HEK293 (cell line): ENCODE results near the gene ART5.

Source experiments
- CTCF ChIP-seq: fragments of 450-650 bp; formaldehyde crosslinking; IDR thresholded peaks from 2 replicates; pipeline ENCODE4 v1.5.1; 2016; ENCODE audit warnings: missing biosample characterization, missing genetic modification characterization
- REST ChIP-seq: fragments of 450-650 bp; formaldehyde crosslinking; IDR thresholded peaks from 2 replicates; pipeline ENCODE4 v1.5.1; 2016; ENCODE audit warnings: missing biosample characterization, missing genetic modification characterization
- ZNF274 ChIP-seq, 2 experiments: fragments of 200-500 bp in 1 of 2; fragments of 450-650 bp in 1 of 2; sonication (Bioruptor generic) in 1 of 2; formaldehyde crosslinking in 1 of 2; IDR thresholded peaks; 2 replicates each; pipeline versions ENCODE4 v1.5.1 to v1.6.1; 2014 to 2016; ENCODE audit warnings: borderline replicate concordance in 1 of 2, inconsistent platforms in 1 of 2, low read length in 1 of 2, missing biosample characterization in 1 of 2, missing genetic modification characterization in 1 of 2
- ZNF621 ChIP-seq: fragments of 450-650 bp; formaldehyde crosslinking; IDR thresholded peaks from 2 replicates; pipeline ENCODE4 v1.5.1; 2017; ENCODE audit warnings: missing biosample characterization, missing genetic modification characterization
- ZNF670 ChIP-seq: fragments of 450-650 bp; formaldehyde crosslinking; IDR thresholded peaks from 2 replicates; pipeline ENCODE4 v1.5.1; 2016; ENCODE audit warnings: missing biosample characterization, missing genetic modification characterization, low read depth
- ZNF677 ChIP-seq: fragments of 450-650 bp; IDR thresholded peaks from 2 replicates; pipeline ENCODE4 v1.5.0; 2018; ENCODE audit warnings: missing biosample characterization, mild to moderate bottlenecking, missing genetic modification characterization, moderate library complexity
- ZNF747 ChIP-seq: fragments of 450-650 bp; formaldehyde crosslinking; IDR thresholded peaks from 2 replicates; pipeline ENCODE4 v1.5.1; 2016; ENCODE audit warnings: missing biosample characterization, missing genetic modification characterization
- ZNF768 ChIP-seq: fragments of 450-650 bp; formaldehyde crosslinking; IDR thresholded peaks from 2 replicates; pipeline ENCODE4 v1.5.1; 2018; ENCODE audit warnings: missing biosample characterization, mild to moderate bottlenecking, missing genetic modification characterization
- ZNF785 ChIP-seq: fragments of 450-650 bp; formaldehyde crosslinking; IDR thresholded peaks from 2 replicates; pipeline ENCODE4 v1.5.1; 2016; ENCODE audit warnings: missing biosample characterization, missing genetic modification characterization
- ZXDB ChIP-seq: fragments of 450-650 bp; formaldehyde crosslinking; IDR thresholded peaks from 2 replicates; pipeline ENCODE4 v1.5.1; 2016; ENCODE audit warnings: missing biosample characterization, missing genetic modification characterization
- TF ChIP-seq, protein P1 (sequence below): fragments of 450-650 bp; formaldehyde crosslinking; IDR thresholded peaks from 2 replicates; pipeline ENCODE4 v1.5.1; 2016; ENCODE audit warnings: missing biosample characterization, missing genetic modification characterization
- TF ChIP-seq, protein P2 (sequence below): fragments of 450-650 bp; formaldehyde crosslinking; IDR thresholded peaks from 2 replicates; pipeline ENCODE4 v1.5.1; 2016; ENCODE audit warnings: missing biosample characterization, missing genetic modification characterization

DNA sequence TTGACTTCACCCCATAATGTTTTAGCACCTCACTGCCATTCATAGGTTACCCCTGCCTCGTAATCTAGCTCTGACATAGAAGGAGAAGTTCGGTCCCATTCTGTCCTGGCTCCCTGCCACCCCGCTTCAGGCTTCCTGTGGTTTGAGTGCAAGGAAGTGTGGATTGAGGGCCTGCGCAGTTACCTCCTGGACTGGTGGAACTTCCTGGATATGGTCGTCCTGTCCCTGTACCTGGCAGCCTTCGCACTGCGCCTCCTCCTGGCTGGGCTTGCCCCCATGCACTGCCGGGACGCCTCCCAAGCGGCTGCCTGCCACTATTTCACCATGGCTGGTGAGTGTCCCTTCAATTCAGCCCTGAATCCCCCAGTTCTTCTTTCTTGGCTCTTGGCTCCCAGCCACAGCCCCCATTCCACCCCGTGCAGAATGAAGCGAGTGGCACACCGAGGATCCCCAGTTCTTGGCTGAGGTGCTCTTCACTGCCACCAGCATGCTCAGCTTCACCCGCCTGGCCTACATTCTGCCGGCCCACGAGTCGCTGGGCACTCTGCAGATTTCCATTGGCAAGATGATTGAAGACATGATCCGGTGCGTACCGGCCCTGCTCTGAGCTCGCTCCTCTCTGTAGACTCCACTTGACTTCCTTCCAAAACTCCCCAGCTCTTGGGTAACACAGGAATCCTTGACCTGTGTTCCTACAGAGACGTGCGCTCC lies 15.4 kb downstream of the ART5 start:
- TF ChIP-seq CTCF (no peak), ZNF677 (tag by site-specific recombination) (no peak), ZNF274 (IDR thresholded peaks at IDR 0.05; ENCODE audit: low read length) (no peak), ZNF274 (tag by site-specific recombination; IDR thresholded peaks at IDR 0.05; ENCODE audit: borderline replicate concordance) (no peak), ZXDB (no peak), REST (tag by site-specific recombination) (no peak), ZNF747 (tag by site-specific recombination) (no peak), ZNF670 (tag by site-specific recombination) (no peak), ZNF785 (tag by site-specific recombination) (no peak), ZNF621 (tag by site-specific recombination) (no peak), ZNF768 (no peak)
- TF ChIP-seq, protein P1, sequence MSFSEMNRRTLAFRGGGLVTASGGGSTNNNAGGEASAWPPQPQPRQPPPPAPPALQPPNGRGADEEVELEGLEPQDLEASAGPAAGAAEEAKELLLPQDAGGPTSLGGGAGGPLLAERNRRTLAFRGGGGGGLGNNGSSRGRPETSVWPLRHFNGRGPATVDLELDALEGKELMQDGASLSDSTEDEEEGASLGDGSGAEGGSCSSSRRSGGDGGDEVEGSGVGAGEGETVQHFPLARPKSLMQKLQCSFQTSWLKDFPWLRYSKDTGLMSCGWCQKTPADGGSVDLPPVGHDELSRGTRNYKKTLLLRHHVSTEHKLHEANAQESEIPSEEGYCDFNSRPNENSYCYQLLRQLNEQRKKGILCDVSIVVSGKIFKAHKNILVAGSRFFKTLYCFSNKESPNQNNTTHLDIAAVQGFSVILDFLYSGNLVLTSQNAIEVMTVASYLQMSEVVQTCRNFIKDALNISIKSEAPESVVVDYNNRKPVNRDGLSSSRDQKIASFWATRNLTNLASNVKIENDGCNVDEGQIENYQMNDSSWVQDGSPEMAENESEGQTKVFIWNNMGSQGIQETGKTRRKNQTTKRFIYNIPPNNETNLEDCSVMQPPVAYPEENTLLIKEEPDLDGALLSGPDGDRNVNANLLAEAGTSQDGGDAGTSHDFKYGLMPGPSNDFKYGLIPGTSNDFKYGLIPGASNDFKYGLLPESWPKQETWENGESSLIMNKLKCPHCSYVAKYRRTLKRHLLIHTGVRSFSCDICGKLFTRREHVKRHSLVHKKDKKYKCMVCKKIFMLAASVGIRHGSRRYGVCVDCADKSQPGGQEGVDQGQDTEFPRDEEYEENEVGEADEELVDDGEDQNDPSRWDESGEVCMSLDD: no peak
- TF ChIP-seq, protein P2, sequence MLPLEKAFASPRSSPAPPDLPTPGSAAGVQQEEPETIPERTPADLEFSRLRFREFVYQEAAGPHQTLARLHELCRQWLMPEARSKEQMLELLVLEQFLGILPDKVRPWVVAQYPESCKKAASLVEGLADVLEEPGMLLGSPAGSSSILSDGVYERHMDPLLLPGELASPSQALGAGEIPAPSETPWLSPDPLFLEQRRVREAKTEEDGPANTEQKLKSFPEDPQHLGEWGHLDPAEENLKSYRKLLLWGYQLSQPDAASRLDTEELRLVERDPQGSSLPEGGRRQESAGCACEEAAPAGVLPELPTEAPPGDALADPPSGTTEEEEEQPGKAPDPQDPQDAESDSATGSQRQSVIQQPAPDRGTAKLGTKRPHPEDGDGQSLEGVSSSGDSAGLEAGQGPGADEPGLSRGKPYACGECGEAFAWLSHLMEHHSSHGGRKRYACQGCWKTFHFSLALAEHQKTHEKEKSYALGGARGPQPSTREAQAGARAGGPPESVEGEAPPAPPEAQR: no peak
